Thyroid gland (tissue), 4 donors: Measurements from ENCODE around the gene HIP1.

Experiments used
- CTCF ChIP-seq, 6 experiments: fragments of 200-600 bp in 3 of 6; fragments of 450-650 bp in 3 of 6; sonication (generic) in 3 of 6; IDR thresholded peaks; one replicate each; pipeline ENCODE4 v1.5.1; 2016 to 2019; ENCODE audit warnings: antibody characterized with exemption in 6 of 6, mild to moderate bottlenecking in 2 of 6, inconsistent platforms in 1 of 6, moderate library complexity in 1 of 6
- POLR2A ChIP-seq, 2 donors: fragments of 450-650 bp; IDR thresholded peaks; one replicate each; pipeline ENCODE4 v1.6.1; 2017; ENCODE audit warnings: antibody characterized with exemption in 2 of 2, mild to moderate bottlenecking in 2 of 2, moderate library complexity in 1 of 2

GRCh38 chr7:75729851-75730274 is 8.9 kb downstream of the HIP1 start:
- no peak for TF ChIP-seq CTCF (IDR thresholded peaks at IDR 0.05)
- no peak for TF ChIP-seq POLR2A (IDR thresholded peaks at IDR 0.05)
